Measurements from ENCODE around the gene TEX28.
"Not testable (repeated sequence)": the region's sequence is repeated elsewhere in the genome, so short reads cannot be mapped to it uniquely, and the experiment has no call there.

GRCh38 chrX:154257282-154257681, 37.6 kb downstream of the TEX28 start, which contains the start of gene OPN1MW3:
- not testable (repeated sequence) for TF ChIP-seq JUNB (IDR thresholded peaks at IDR 0.05); KDM1A (IDR thresholded peaks at IDR 0.05; ENCODE audit: low read depth); EP300 (IDR thresholded peaks at IDR 0.05); ZFP36 (IDR thresholded peaks at IDR 0.05; ENCODE audit: borderline replicate concordance, partially characterized antibody)
